Ovary (tissue), 3 donors: ENCODE measurements around the gene CTIF.

ENCODE experiments used
- CTCF ChIP-seq, 3 donors: fragments of 450-650 bp in 2 of 3; fragments of 200-600 bp in 1 of 3; IDR thresholded peaks; one replicate each; pipeline versions ENCODE4 v1.5.1 to v1.8.0; 2016 to 2022; ENCODE audit warnings: antibody characterized with exemption in 3 of 3, mild to moderate bottlenecking in 1 of 3
- EP300 ChIP-seq: sonication (generic); formaldehyde crosslinking; IDR thresholded peaks from one replicate; pipeline ENCODE4 v1.6.1; 2017; ENCODE audit warnings: antibody characterized with exemption
- POLR2A ChIP-seq: fragments of 450-650 bp; IDR thresholded peaks from one replicate; pipeline ENCODE4 v1.6.1; 2017; ENCODE audit warnings: antibody characterized with exemption, mild to moderate bottlenecking, moderate library complexity
- donor health status: DM: no; HTN: no; CAD: no.

- no peak for TF ChIP-seq POLR2A
- TF ChIP-seq CTCF (IDR thresholded peaks at IDR 0.05): no peak
- no peak for TF ChIP-seq EP300
These were observed 242.0 kb downstream of the CTIF start for GRCh38 chr18:48780913-48781162.
